Measurements from ENCODE around the gene FAM110D.

The FAM110D gene

GRCh38 chr1:26129778-26130177, 29.1 kb upstream of the FAM110D start:
- DNase-seq (ENCODE audit: low read depth in 2 of 2), result no peak

DNA sequence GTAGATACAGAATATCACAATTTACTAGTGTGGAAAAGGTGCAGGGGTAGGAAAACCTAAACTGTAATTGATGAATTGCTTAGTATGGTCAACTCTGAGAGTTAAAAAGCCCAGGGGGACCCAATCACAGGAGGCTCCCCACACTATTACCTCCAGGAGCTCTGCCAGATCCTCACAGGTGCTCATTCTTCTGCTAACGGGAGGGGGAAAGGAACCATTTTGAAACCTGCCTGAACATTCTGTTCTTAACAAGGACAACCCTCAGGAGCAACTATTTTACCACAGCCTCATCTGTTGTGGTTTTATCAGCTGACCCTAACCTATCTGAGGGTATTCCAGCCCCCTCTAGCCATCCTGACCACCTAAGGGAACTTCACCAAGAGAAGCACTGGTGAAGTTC, 28.2 kb upstream of the FAM110D start:
- no peak for DNase-seq (ENCODE audit: low read depth in 2 of 2)

DNA sequence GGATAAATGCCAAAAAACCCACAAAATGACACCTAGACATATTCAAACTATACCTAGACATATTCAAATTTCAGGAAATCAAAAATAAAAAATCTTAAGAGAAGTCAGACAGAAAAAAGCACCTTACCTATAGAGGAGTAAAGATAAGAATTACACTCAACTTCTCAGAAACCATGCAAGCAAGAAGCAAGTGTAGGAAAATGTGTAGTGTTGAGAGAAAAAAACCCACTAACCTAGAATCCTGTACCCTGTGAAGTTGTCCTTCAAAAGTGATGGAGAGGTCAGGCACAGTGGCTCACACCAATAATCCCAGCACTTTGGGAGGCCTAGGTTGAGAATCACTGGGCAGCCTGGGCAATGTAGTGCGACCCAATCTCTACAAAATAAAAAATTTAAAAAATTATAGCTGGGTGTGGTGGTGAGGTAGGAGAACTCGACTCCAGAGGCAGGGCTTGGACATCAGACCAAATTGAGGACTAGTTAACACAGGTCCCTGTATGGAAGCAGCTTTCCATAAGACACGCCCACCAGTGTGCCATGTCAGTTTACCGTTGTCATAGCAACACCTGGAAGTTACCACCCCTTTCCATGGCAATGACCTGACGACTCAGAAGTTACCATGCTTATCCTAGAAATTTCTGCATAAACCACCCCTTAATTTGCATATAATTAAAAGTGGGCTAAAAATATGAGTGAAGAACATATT, 26.6 kb upstream of the FAM110D start:
- DNase-seq (ENCODE audit: low read depth in 2 of 2), result no peak

DNA sequence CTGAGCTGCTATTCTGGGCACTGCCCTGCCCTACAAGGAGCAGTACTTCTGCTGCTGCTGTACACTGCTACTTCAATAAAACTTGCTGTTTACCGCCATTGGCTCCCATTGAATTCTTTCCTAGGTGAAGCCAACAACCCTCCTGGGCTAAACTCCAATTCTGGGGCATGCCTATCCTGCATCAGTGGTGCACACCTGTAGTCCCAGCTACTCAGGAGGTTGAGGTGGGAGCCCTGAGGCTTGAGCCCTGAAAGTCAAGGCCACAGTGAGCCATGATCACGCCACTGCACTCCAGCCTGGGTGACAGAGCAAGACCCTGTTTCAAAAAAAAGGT, 26.1 kb upstream of the FAM110D start:
- DNase-seq (ENCODE audit: low read depth in 2 of 2), result no peak

- DNase-seq (ENCODE audit: low read depth in 2 of 2), result no peak
These were observed 24.4 kb upstream of the FAM110D start for GRCh38 chr1:26134466-26134865.

DNA sequence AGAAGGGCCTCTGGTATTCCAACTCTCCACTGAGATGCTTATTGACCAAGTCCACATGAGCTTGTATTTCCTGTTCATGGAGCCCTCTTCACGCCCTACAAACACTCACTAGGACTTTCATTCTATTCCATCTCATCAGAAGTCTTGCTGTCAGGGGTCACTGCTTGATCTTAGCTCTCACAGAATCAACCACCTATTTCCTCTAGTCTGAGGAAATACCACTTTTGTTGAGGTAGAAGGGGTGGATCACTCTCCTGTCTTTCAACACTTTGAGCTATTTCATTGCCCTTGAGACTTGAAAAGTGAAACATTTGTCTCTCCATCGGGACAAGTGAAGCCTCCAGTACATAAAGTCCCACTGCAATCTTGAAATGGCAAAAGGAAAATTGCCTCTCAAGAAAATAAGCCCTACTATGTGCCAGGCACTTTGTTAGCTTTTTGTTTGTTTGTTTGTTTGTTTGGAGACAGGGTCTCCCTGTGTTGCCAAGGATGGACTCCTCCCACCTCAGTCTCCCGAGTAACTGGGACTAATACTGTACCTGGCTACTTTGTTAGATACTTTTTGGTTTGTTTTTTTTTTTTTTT, 19.8 kb upstream of the FAM110D start:
- DNase-seq (ENCODE audit: low read depth in 2 of 2), result no peak

DNA sequence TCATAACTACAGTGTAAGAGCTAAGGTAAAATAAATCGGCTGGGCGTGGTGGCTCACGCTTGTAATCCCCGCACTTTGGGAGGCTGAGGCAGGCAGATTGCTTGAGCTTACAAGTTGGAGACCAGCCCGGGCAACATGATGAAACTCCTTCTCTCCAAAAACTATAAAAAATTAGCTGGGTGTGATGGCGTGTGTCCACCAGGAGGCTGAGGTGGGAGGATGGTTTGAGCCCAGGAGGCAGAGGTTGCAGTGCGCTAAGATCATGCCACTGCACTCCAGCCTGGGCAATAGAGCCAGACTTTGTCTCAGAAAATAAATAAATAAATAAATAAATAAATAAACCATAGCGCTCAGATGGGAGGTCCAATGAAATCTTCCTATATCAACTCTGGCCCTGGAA, 16.7 kb upstream of the FAM110D start:
- no peak for DNase-seq (ENCODE audit: low read depth in 2 of 2)

GRCh38 chr1:26145041-26145959, 13.6 kb upstream of the FAM110D start:
- DNase-seq (ENCODE audit: low read depth in 2 of 2), result peak; percentile 54 to 64

DNA sequence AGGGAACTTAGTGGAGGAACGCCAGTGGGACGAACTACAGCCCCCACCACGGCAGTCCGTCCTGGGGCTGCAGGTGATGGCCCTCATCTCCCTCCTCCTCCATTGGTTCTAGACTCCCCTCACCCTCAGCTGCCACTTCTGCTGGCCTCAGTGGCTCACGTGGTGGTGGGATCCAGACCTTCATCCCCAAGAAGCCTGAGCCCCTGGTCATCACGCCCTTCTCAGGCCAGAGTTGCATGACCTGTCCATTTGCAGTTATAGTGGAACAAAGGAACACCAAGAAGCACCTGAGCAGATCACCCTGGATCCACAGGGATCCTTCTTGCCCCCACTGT, 13.0 kb upstream of the FAM110D start:
- DNase-seq (ENCODE audit: low read depth in 2 of 2), result no peak

GRCh38 chr1:26148887-26149286, 10.0 kb upstream of the FAM110D start:
- DNase-seq (ENCODE audit: low read depth in 2 of 2), result no peak

DNA sequence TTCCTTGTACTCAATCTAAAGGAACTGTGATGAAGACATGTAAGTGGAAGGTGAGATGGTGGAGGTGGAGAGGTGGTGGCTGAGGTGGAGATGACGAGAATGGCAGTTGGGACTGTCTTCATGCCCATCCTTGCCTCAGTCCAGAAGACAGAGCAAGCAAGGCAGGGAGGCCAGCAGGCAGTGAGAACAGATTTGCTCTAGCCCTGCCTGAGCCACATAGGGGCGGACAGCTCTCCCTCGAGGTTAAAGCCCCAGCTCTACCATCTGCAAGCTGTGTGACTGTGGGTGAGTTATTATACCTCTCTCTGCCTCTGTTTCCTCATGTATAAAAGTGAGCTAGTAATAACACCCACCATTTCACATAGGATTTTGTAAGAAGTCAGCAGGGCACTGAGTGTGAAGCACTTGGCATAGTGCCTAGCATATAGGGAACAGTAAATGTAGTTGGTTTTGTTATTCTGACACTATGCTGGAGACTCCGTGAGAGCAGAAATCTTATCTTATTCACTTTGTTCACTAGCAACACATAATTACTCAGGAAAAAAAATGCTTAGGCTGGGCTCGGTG, 4.8 kb upstream of the FAM110D start:
- no peak for DNase-seq (ENCODE audit: low read depth in 2 of 2)

- DNase-seq (ENCODE audit: low read depth in 2 of 2), result no peak
These were observed 4.1 kb upstream of the FAM110D start for GRCh38 chr1:26154750-26155149.

DNA sequence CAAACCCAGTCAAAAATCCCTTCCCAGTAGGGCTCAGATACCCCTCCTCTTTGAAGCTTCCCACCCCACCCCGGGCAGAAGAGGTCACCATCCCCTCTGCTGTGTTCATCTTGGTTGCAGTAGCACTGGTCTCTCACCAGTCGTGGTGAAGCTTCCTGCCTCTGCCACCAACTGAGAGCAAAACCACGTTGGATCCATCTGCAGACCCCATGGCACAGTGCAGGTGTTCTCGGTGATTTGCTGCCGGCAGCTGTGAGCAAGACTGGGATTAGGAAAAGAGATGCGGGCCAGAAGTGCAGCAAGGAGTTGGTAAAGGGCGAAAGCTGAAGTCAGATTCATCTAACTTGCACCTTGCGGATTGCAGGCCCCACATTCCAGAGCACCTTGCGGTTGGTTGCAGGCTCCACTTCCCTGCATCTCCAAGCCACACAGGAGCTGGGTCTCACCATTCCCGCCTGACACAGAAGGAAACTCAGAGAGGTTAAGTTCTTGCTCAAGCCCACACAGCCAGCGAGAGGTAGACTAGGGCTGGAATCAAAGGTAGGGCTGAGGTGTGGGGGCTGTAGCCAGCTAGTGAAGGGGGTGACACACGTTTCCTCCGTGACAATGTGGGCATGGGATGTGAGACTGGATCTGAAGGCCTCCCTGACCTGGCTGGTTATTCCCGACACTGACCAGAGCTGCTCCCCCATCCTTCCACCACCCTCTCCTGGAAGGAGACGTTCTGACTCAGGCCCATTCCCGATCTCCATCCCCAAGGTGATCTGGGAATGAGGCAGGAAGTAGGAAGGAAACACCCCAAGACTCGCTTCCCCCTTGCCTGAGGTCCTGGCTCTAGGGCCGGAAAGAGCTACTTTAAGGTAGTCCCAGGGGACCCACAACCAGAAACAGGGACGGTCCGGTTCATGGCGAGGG, 3.3 kb upstream of the FAM110D start:
- DNase-seq (ENCODE audit: low read depth in 2 of 2), result no peak

GRCh38 chr1:26156285-26157038, 2.4 kb upstream of the FAM110D start:
- no peak for DNase-seq (ENCODE audit: low read depth in 2 of 2)

DNA sequence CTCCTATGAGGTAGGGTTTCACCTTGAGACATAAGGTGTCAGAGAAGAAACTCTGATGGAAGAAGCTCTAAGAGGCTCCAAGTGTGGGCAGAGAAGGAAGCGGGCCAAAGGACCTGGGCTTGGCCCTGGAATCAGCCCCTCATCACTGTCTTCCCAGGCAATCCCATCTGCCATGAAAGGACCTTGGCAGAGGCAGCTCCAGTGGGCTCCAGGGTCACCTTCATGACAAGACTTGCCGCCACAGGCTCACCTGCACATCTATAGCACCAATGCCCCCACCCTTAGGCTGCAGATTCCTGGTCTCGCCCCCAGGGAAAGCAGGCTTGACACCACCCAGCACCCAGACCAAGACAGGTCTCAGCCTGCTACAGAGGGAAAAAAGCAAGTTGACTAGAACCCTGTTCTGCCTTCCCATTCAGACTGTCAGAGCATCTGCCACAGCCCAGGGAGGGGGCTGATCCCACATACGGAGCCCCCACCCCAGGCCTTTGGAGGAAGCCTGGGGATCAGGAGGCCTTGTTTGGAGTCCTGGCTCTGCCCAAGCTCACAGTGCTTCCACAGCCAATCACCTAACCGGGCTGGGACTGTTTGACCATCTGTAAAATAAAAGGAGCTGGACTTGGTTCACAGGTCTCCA, 490 bp upstream of the FAM110D start:
- no peak for DNase-seq (ENCODE audit: low read depth in 2 of 2)

GRCh38 chr1:26159743-26160039, 812 bp downstream of the FAM110D start:
- DNase-seq (ENCODE audit: low read depth in 2 of 2), result no peak

- no peak for DNase-seq (ENCODE audit: low read depth in 2 of 2)
These were observed 1.9 kb downstream of the FAM110D start for GRCh38 chr1:26160527-26161414.

DNA sequence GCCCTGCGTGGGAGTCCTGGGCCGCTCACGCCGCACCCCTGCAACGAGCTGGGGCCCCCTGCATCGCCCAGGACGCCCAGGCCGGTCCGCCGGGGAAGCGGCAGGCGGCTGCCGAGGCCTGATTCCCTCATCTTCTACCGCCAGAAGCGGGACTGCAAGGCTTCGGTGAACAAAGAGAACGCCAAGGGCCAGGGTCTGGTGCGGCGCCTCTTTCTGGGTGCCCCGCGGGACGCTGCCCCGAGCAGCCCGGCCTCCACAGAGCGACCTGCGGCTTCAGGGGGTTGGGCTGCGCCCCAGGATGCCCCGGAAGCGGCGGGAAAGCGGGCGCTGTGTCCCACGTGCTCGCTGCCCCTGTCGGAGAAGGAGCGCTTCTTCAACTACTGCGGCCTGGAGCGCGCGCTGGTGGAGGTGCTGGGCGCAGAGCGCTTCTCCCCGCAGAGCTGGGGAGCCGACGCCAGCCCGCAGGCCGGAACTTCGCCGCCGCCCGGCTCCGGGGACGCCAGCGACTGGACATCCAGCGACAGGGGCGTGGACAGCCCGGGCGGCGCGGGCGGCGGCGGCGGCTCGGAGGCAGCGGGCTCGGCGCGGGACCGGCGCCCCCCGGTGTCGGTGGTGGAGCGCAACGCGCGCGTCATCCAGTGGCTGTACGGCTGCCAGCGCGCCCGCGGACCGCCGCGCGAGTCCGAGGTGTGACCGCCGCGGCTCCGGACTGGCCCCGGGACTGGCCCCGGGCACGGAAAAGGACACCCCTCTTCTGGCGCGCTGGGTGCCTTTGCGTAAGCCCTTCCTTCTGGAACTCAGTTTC, 2.7 kb downstream of the FAM110D start:
- DNase-seq (ENCODE audit: low read depth in 2 of 2), result peak; percentile 17 to 31

DNA sequence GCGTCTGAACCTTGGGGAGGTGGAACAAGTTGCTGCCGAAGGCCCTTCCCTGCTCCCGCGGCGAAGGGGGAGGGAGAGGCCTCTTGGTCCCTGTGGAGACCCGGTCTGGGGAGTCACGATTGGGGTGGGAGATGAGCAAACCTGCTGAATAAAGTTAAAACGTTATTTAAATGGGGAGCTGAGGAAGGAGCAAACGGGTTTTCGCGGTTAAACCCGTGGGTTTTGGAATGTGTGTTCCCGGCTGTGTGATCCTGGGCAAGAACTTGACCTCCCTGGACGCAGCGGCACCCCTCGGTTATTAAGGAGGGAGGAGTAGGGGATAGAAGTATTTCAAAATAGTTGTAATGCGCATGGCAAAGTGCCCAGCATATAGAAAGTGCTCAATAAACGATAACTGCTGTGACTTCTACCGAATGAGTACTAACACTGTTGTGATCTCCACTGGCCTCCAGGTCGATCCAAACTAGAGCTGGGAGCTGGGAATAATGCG, 3.4 kb downstream of the FAM110D start:
- no peak for DNase-seq (ENCODE audit: low read depth in 2 of 2)
